ENCODE results near the gene WNT6. TPM values are rescaled to one million over a fixed set of nuclear protein-coding genes. Genes with fewer than 3 reads are reported as not detected.

Gene WNT6
- total and polyA plus RNA-seq, 2 experiments from 2014 or later = not detected

DNA sequence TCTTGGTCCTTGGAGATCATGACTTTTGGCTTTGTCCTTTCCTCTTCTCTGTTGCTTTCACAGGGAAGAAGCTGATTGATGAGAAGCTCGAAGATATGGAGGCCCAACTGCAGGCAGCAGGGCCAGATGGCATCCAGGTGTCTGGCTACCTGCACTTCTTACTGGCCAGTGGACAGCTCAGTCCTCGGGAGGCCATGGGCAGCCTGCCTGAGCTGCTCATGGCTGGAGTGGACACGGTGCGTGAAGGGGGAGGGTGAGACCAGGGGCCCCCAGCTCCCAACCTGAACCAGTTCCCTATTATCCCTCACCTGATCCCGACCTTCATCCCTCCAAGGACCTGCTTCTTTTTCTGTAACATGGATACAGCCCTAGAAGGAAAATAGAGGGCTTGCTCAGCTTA is 46.7 kb upstream of the WNT6 start:
- Histone ChIP-seq H3K27ac (no peak overlapping the region), H2AFZ (no peak overlapping the region), H3K4me2 (ENCODE audit: unreplicated experiment) (no peak overlapping the region), H3K4me1 (ENCODE audit: insufficient read depth) (no peaks in the 10 kb centered on the region), H3K36me3 (ENCODE audit: low read depth) (no peaks in the 10 kb centered on the region), H3K9me2 (ENCODE audit: insufficient read depth) (no peaks in the 10 kb centered on the region), H3K9ac (no peak overlapping the region), H4K20me1 (ENCODE audit: insufficient read depth) (no peaks in the 10 kb centered on the region), H3K79me2 (ENCODE audit: insufficient read depth) (no peaks in the 10 kb centered on the region), H3K9me3 (ENCODE audit: low read depth) (no peaks in the 10 kb centered on the region), H3F3A (ENCODE audit: insufficient read depth) (no peaks in the 10 kb centered on the region), H3K27me3 (replicated peaks; ENCODE audit: insufficient read depth) (no peaks in the 10 kb centered on the region), H3K4me3 (no peak overlapping the region)
- in situ Hi-C loops (cut with MboI) = no loop called here
- no peak for TF ChIP-seq EZH2phosphoT487 (IDR thresholded peaks at IDR 0.05; ENCODE audit: insufficient read depth, low read depth)
- TF ChIP-seq EZH2 (IDR thresholded peaks at IDR 0.05; ENCODE audit: insufficient read depth, poor library complexity, severe bottlenecking) = no peak
- no peak for DNase-seq
- 81% methylated on average over 5 of the region's 5 CpGs for WGBS, 2 experiments (ENCODE audit: low coverage in 1 of 2, low lambda C conversion rate in 2 of 2, missing lambda C conversion rate in 2 of 2)

DNA sequence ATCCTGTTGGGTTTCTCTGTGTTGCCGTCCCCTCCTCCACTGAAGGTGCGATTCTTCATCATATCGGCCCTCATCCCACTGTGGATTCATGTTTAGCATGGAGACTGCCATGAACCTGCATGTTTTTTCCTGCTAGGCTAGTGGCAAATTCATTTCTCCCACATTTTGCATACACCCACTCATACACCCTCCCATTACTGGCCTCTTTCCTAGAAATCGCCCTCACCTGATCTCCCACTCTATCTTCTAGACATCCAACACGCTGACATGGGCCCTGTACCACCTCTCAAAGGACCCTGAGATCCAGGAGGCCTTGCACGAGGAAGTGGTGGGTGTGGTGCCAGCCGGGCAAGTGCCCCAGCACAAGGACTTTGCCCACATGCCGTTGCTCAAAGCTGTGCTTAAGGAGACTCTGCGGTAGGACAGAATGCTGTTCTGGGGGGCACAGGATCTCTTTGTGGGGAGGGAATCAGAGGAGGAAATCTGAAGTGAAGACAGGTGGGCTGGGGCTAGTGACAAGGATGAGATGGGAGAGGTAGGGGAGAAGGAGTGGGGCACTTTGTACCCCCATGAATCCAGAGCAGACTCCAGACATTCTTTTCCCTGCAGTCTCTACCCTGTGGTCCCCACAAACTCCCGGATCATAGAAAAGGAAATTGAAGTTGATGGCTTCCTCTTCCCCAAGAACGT is 45.7 kb upstream of the WNT6 start:
- Histone ChIP-seq H3K27ac (no peak overlapping the region), H3K27me3 (replicated peaks; ENCODE audit: insufficient read depth) (no peaks in the 10 kb centered on the region), H4K20me1 (ENCODE audit: insufficient read depth) (no peaks in the 10 kb centered on the region), H3K79me2 (ENCODE audit: insufficient read depth) (no peaks in the 10 kb centered on the region), H3K9me3 (ENCODE audit: low read depth) (no peaks in the 10 kb centered on the region), H3K4me3 (no peak overlapping the region), H3K9me2 (ENCODE audit: insufficient read depth) (no peaks in the 10 kb centered on the region), H2AFZ (no peak overlapping the region), H3K36me3 (ENCODE audit: low read depth) (no peaks in the 10 kb centered on the region), H3K4me2 (ENCODE audit: unreplicated experiment) (no peak overlapping the region), H3K9ac (no peak overlapping the region), H3K4me1 (ENCODE audit: insufficient read depth) (no peaks in the 10 kb centered on the region), H3F3A (ENCODE audit: insufficient read depth) (no peaks in the 10 kb centered on the region)
- in situ Hi-C loops (cut with MboI) = no loop called here
- WGBS, 2 experiments (ENCODE audit: low coverage in 1 of 2, low lambda C conversion rate in 2 of 2, missing lambda C conversion rate in 2 of 2) = 86 to 88% methylated on average over 11 of the region's 11 CpGs
- no peak for DNase-seq
- TF ChIP-seq EZH2 (IDR thresholded peaks at IDR 0.05; ENCODE audit: insufficient read depth, poor library complexity, severe bottlenecking) (no peak), EZH2phosphoT487 (IDR thresholded peaks at IDR 0.05; ENCODE audit: insufficient read depth, low read depth) (no peak)

DNA sequence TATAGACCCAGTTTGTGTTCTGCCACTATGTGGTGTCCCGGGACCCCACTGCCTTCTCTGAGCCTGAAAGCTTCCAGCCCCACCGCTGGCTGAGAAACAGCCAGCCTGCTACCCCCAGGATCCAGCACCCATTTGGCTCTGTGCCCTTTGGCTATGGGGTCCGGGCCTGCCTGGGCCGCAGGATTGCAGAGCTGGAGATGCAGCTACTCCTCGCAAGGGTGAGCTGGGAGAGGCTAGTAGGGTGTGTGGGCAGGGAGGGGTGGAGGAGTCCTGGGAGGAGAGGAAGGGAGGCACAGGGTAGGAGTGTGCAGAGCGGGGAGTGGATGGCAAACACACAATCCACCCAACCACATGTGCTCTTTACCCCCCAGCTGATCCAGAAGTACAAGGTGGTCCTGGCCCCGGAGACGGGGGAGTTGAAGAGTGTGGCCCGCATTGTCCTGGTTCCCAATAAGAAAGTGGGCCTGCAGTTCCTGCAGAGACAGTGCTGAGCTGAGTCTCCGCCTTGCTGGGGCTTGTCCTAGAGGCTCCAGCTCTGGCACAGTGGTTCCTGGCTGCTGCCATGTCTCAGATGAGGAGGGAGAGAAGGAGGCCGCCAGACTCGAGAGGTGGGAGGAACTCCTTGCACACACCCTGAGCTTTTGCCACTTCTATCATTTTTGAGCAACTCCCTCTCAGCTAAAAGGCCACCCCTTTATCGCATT is 44.9 kb upstream of the WNT6 start:
- no peak overlapping the region for H3K27ac ChIP-seq
- no peak for DNase-seq
- TF ChIP-seq EZH2phosphoT487 (IDR thresholded peaks at IDR 0.05; ENCODE audit: insufficient read depth, low read depth) = no peak
- no peak for TF ChIP-seq EZH2 (IDR thresholded peaks at IDR 0.05; ENCODE audit: insufficient read depth, poor library complexity, severe bottlenecking)
- no peaks in the 10 kb centered on the region for H3K36me3 ChIP-seq (ENCODE audit: low read depth)
- H3K4me2 ChIP-seq (ENCODE audit: unreplicated experiment) = no peak overlapping the region
- 71 to 75% methylated on average over 12 to 13 of the region's 13 CpGs for WGBS, 2 experiments (ENCODE audit: low coverage in 1 of 2, low lambda C conversion rate in 2 of 2, missing lambda C conversion rate in 2 of 2)
- H3K79me2 ChIP-seq (ENCODE audit: insufficient read depth) = no peaks in the 10 kb centered on the region
- no peak overlapping the region for H3K4me3 ChIP-seq
- no peak overlapping the region for H3K9ac ChIP-seq
- no peaks in the 10 kb centered on the region for H3K9me3 ChIP-seq (ENCODE audit: low read depth)
- H4K20me1 ChIP-seq (ENCODE audit: insufficient read depth) = no peaks in the 10 kb centered on the region
- in situ Hi-C loops (cut with MboI) = no loop called here
- no peaks in the 10 kb centered on the region for H3K27me3 ChIP-seq (replicated peaks; ENCODE audit: insufficient read depth)
- H2AFZ ChIP-seq = no peak overlapping the region
- H3K4me1 ChIP-seq (ENCODE audit: insufficient read depth) = no peaks in the 10 kb centered on the region
- no peaks in the 10 kb centered on the region for H3F3A ChIP-seq (ENCODE audit: insufficient read depth)
- no peaks in the 10 kb centered on the region for H3K9me2 ChIP-seq (ENCODE audit: insufficient read depth)

DNA sequence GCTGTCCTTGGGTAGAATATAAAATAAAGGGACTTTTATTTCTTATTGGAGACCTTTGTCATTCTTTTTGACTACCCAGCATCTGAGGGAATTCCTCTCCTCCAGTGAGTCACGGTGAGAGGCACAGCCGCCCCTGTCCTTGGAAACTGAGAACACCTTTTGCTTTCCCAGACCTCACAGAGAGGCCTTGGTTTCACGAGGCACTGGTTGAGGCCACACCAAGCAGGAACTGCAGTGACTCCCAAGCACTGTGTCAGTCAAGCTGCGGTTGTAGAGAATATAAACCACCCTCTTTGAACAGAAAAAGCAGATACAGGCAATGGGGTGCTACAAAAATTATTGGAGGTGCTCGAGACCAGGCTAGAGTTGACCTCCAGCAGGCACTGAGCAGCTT is 44.4 kb upstream of the WNT6 start:
- TF ChIP-seq EZH2 (IDR thresholded peaks at IDR 0.05; ENCODE audit: insufficient read depth, poor library complexity, severe bottlenecking) = no peak
- no peak for TF ChIP-seq EZH2phosphoT487 (IDR thresholded peaks at IDR 0.05; ENCODE audit: insufficient read depth, low read depth)
- Histone ChIP-seq H3K9ac (no peak overlapping the region), H2AFZ (no peak overlapping the region), H3K4me3 (no peak overlapping the region), H3K4me2 (ENCODE audit: unreplicated experiment) (no peak overlapping the region), H3K27ac (no peak overlapping the region), H3F3A (ENCODE audit: insufficient read depth) (no peaks in the 10 kb centered on the region), H3K27me3 (replicated peaks; ENCODE audit: insufficient read depth) (no peaks in the 10 kb centered on the region), H3K9me2 (ENCODE audit: insufficient read depth) (no peaks in the 10 kb centered on the region), H4K20me1 (ENCODE audit: insufficient read depth) (no peaks in the 10 kb centered on the region), H3K36me3 (ENCODE audit: low read depth) (no peaks in the 10 kb centered on the region), H3K4me1 (ENCODE audit: insufficient read depth) (no peaks in the 10 kb centered on the region), H3K79me2 (ENCODE audit: insufficient read depth) (no peaks in the 10 kb centered on the region), H3K9me3 (ENCODE audit: low read depth) (no peaks in the 10 kb centered on the region)
- in situ Hi-C loops (cut with MboI) = no loop called here
- DNase-seq = no peak
- WGBS, 2 experiments (ENCODE audit: low coverage in 1 of 2, low lambda C conversion rate in 2 of 2, missing lambda C conversion rate in 2 of 2) = 60 to 63% methylated on average over 5 of the region's 5 CpGs
